K562 (cell line): Measurements from ENCODE around the gene DMD. TPM values are rescaled to one million over a fixed set of nuclear protein-coding genes. Genes with fewer than 3 reads are reported as not detected.

Source experiments
- ATAC-seq: fragments of 200-7000 bp; cut with Tn5 transposase; 3 replicates; pipeline ENCODE4 v1.9.1; 2020; ENCODE audit warnings: moderate library complexity
- BruUV-seq: library from RNA; stranded (reverse); fragments of 400-500 nt; replicated peaks from 2 replicates; lab custom pipeline; 2021; lab: Mats Ljungman, UMichigan
- CTCF ChIA-PET: fragments of 300-600 bp; formaldehyde crosslinking; extraction: SDS; loops from one replicate; lab custom pipeline; 2021; ENCODE audit warnings: low intra/inter-chr PET ratio; lab: Yijun Ruan, JAX
- POLR2A ChIA-PET: fragments of 300-600, 350-650 bp; sonication (Branson Sonifier 250); formaldehyde crosslinking; extraction: SDS; loops from one replicate; lab custom pipeline; 2021; ENCODE audit warnings: antibody characterized with exemption, inconsistent platforms; lab: Yijun Ruan, JAX
- DNase-seq, 4 experiments: peaks; one replicate each; pipeline versions ENCODE4 v3.0.0 to v3.0.0-alpha.2; 2011 to 2018; ENCODE audit warnings: low spot score in 3 of 4, mixed read lengths in 3 of 4; ENCODE audit errors: extremely low read depth in 1 of 4
- FAIRE-seq: peaks from 2 replicates; lab custom pipeline; 2011; peaks lifted over from hg19 to GRCh38; lab: Jason Lieb, UNC
- H2AFZ ChIP-seq: 2 replicates; pipeline ENCODE4 v1.6.0; 2011; ENCODE audit warnings: low read depth, low read length, control low read depth, inconsistent platforms
- H3K27ac ChIP-seq: fragments of 200-600 bp; 3 replicates; pipeline ENCODE4 v1.8.0; 2011; ENCODE audit warnings: low read depth, mild to moderate bottlenecking, control low read depth, inconsistent platforms, low read length, moderate library complexity, mixed read lengths; ENCODE audit errors: extremely low read depth
- H3K27me3 ChIP-seq, 2 experiments: fragments of 300-600 bp in 1 of 2; 2 replicates in 1 of 2; 3 replicates in 1 of 2; pipeline versions ENCODE4 v1.6.0 to v1.8.0; 2011; ENCODE audit warnings: inconsistent platforms in 2 of 2, low read length in 2 of 2, mild to moderate bottlenecking in 1 of 2, mixed read lengths in 1 of 2, moderate library complexity in 1 of 2; ENCODE audit not compliant: control insufficient read depth in 2 of 2, insufficient read depth in 2 of 2
- H3K36me3 ChIP-seq: fragments of 300-600 bp; 3 replicates; pipeline ENCODE4 v1.8.0; 2011; ENCODE audit warnings: mild to moderate bottlenecking, low read length, inconsistent platforms; ENCODE audit not compliant: control insufficient read depth, insufficient read depth
- H3K4me1 ChIP-seq, 2 experiments: fragments of 200-600 bp in 1 of 2; replicated peaks in 1 of 2; 2 replicates in 1 of 2; 3 replicates in 1 of 2; pipeline versions ENCODE4 v1.5.1 to v1.8.0; 2011; ENCODE audit warnings: inconsistent platforms in 2 of 2, low read length in 2 of 2, mild to moderate bottlenecking in 1 of 2, mixed read lengths in 1 of 2, moderate library complexity in 1 of 2; ENCODE audit not compliant: control insufficient read depth in 2 of 2, insufficient read depth in 2 of 2
- H3K4me2 ChIP-seq: 2 replicates; pipeline ENCODE4 v1.6.1; 2011; ENCODE audit warnings: low read length, control low read depth, inconsistent platforms, mixed read lengths; ENCODE audit not compliant: insufficient read depth
- H3K4me3 ChIP-seq: fragments of 200-600 bp; sonication (generic), shearing (Covaris generic); 2 replicates; pipeline ENCODE4 v1.5.1; 2016; ENCODE audit warnings: control low read depth, inconsistent platforms
- H3K79me2 ChIP-seq: fragments of 200-600 bp; 3 replicates; pipeline ENCODE4 v1.8.0; 2011; ENCODE audit warnings: low read length, inconsistent platforms; ENCODE audit not compliant: control insufficient read depth, insufficient read depth
- H3K9ac ChIP-seq, 2 experiments: 2 replicates each; pipeline versions ENCODE4 v1.6.0 to v1.6.1; 2011; ENCODE audit warnings: low read depth in 2 of 2, low read length in 2 of 2, control low read depth in 1 of 2, inconsistent platforms in 1 of 2, mild to moderate bottlenecking in 1 of 2, mixed read lengths in 1 of 2; ENCODE audit not compliant: insufficient read depth in 1 of 2
- H3K9me1 ChIP-seq: one replicate; pipeline ENCODE4 v1.6.0; 2011; ENCODE audit warnings: inconsistent platforms, mild to moderate bottlenecking, low read length, moderate library complexity; ENCODE audit not compliant: control insufficient read depth, insufficient read depth
- H3K9me3 ChIP-seq: replicated peaks from 2 replicates; pipeline ENCODE4 v1.5.1; 2011; ENCODE audit warnings: low read depth, low read length, inconsistent platforms; ENCODE audit not compliant: control insufficient read depth, insufficient read depth
- H4K20me1 ChIP-seq: replicated peaks from 2 replicates; pipeline ENCODE4 v1.6.1; 2011; ENCODE audit warnings: low read length, inconsistent platforms, mixed read lengths; ENCODE audit not compliant: control insufficient read depth, insufficient read depth
- ADNP ChIP-seq: fragments of 200-800 bp; sonication (Bioruptor generic); IDR thresholded peaks from 2 replicates; pipeline ENCODE4 v1.6.1; 2016; ENCODE audit warnings: missing genetic modification characterization, missing compliant biosample characterization
- FOXK2 ChIP-seq, 2 experiments: fragments of 450-650 bp; IDR thresholded peaks in 1 of 2; conservative IDR thresholded peaks in 1 of 2; 2 replicates each; pipeline ENCODE4 v1.6.1; 2016; ENCODE audit warnings: low read depth in 2 of 2, mild to moderate bottlenecking in 1 of 2
- GTF2A2 ChIP-seq: IDR thresholded peaks from 2 replicates; pipeline ENCODE4 v1.6.1; 2016; ENCODE audit warnings: mild to moderate bottlenecking, missing genetic modification characterization, missing compliant biosample characterization
- GTF2F1 ChIP-seq: IDR thresholded peaks from 2 replicates; pipeline ENCODE4 v1.6.1; 2011; ENCODE audit warnings: low read depth, low read length, improper control_type of control experiment
- HDAC6 ChIP-seq: IDR thresholded peaks from 2 replicates; pipeline ENCODE4 v1.6.1; 2012; ENCODE audit warnings: low read depth, mild to moderate bottlenecking, control low read depth, inconsistent platforms, low read length, moderate library complexity
- IFI16 ChIP-seq: fragments of 250-450 bp; sonication (Bioruptor Pico); IDR thresholded peaks from 2 replicates; pipeline ENCODE4 v2.1.2; 2022; ENCODE audit warnings: mild to moderate bottlenecking, inconsistent platforms
- KHSRP ChIP-seq: fragments of 450-650 bp; IDR thresholded peaks from 2 replicates; pipeline ENCODE4 v1.6.1; 2017
- MAFF ChIP-seq: IDR thresholded peaks from 2 replicates; pipeline ENCODE4 v1.6.1; 2012; ENCODE audit warnings: low read length, improper control_type of control experiment
- MCM3 ChIP-seq: fragments of 450-650 bp; IDR thresholded peaks from 2 replicates; pipeline ENCODE4 v1.6.1; 2016
- MXD1 ChIP-seq: fragments of 250-450 bp; sonication (Bioruptor Pico); IDR thresholded peaks from 2 replicates; pipeline ENCODE4 v1.8.0; 2021; ENCODE audit warnings: borderline replicate concordance, mild to moderate bottlenecking, moderate library complexity; ENCODE audit not compliant: poor library complexity, severe bottlenecking
- NFE2L1 ChIP-seq: fragments of 450-650 bp; IDR thresholded peaks from 2 replicates; pipeline ENCODE4 v1.6.1; 2016; ENCODE audit warnings: missing genetic modification characterization, low read depth, mild to moderate bottlenecking, missing compliant biosample characterization, moderate library complexity, borderline replicate concordance
- NFRKB ChIP-seq: fragments of 450-650 bp; IDR thresholded peaks from 2 replicates; pipeline ENCODE4 v1.6.1; 2016; ENCODE audit warnings: low read depth
- NONO ChIP-seq, 2 experiments: fragments of 200-400 bp in 1 of 2; fragments of 450-650 bp in 1 of 2; formaldehyde crosslinking in 1 of 2; IDR thresholded peaks; 2 replicates each; pipeline ENCODE4 v1.6.1; 2017; ENCODE audit warnings: low read depth in 2 of 2, mild to moderate bottlenecking in 2 of 2, moderate library complexity in 2 of 2, low read length in 1 of 2
- PPARD ChIP-seq: fragments of 250-450 bp; sonication (Bioruptor Pico); IDR thresholded peaks from 2 replicates; pipeline ENCODE4 v1.8.0; 2022; ENCODE audit warnings: inconsistent platforms, mild to moderate bottlenecking, moderate library complexity
- PURB ChIP-seq: sonication (generic); formaldehyde crosslinking; IDR thresholded peaks from 2 replicates; pipeline ENCODE4 v1.9.0; 2021; ENCODE audit warnings: low read depth, mild to moderate bottlenecking, missing genetic modification reagents
- TBL1XR1 ChIP-seq, 2 experiments: IDR thresholded peaks; 2 replicates each; pipeline ENCODE4 v1.6.1; 2012; ENCODE audit warnings: improper control_type of control experiment in 2 of 2, low read length in 2 of 2, mild to moderate bottlenecking in 1 of 2
- ZNF140 ChIP-seq: fragments of 250-450 bp; sonication (Bioruptor Pico); IDR thresholded peaks from 2 replicates; pipeline ENCODE4 v1.8.0; 2021; ENCODE audit warnings: moderate library complexity, mild to moderate bottlenecking, inconsistent platforms
- ZNF280A ChIP-seq: fragments of 450-650 bp; IDR thresholded peaks from 2 replicates; pipeline ENCODE4 v1.6.1; 2018; ENCODE audit warnings: mild to moderate bottlenecking, low read depth; ENCODE audit not compliant: partially characterized antibody
- ZNF316 ChIP-seq: fragments of 450-650 bp; IDR thresholded peaks from 2 replicates; pipeline ENCODE4 v1.6.1; 2016
- ZNF707 ChIP-seq: fragments of 250-450 bp; sonication (Bioruptor Pico); conservative IDR thresholded peaks from 2 replicates; pipeline ENCODE4 v1.8.0; 2022; ENCODE audit warnings: inconsistent platforms, mild to moderate bottlenecking, moderate library complexity
- ZNF778 ChIP-seq: fragments of 450-650 bp; formaldehyde crosslinking; IDR thresholded peaks from 2 replicates; pipeline ENCODE4 v1.4.0; 2020; ENCODE audit warnings: mild to moderate bottlenecking, moderate library complexity
- ZSCAN32 ChIP-seq: fragments of 450-650 bp; formaldehyde crosslinking; IDR thresholded peaks from 2 replicates; pipeline ENCODE4 v1.4.0; 2020; ENCODE audit warnings: mild to moderate bottlenecking, moderate library complexity
- ZZZ3 ChIP-seq: fragments of 450-650 bp; IDR thresholded peaks from 2 replicates; pipeline ENCODE4 v1.6.1; 2016; ENCODE audit warnings: antibody characterized with exemption, mild to moderate bottlenecking, moderate library complexity
- WGBS: fragments of 100-300 bp; shearing (Covaris generic); methylation state at CpG from one replicate; pipeline ENCODE4 v1.1.6; 2016; ENCODE audit warnings: low coverage, mixed read lengths; ENCODE audit not compliant: insufficient coverage; ENCODE audit errors: missing lambda C conversion rate; 5-methylcytosine and 5-hydroxymethylcytosine counted together
- in situ Hi-C: fragments of 300-500 bp; cut with MboI; formaldehyde crosslinking; loops from 4 replicates; pipeline ENCODE4 v1.15.0; 2018; ENCODE audit warnings: inconsistent platforms, mixed read lengths
- intact Hi-C: fragments of 100-400 bp; cut with micrococcal nuclease; formaldehyde crosslinking; loops from 2 replicates; pipeline ENCODE4 v1.14.2; 2022
- polyA plus RNA-seq, 8 experiments: library from polyadenylated mRNA; depleted of rRNA in 4 of 8; stranded (reverse) in 5 of 8; unstranded in 3 of 8; fragments of >200 nt; fragmentation: Nextera tagmentation in 2 of 8; fragmentation: Illumina TruSeq in 1 of 8; extraction: Ambion mirVana in 2 of 8; extraction: Trizol in 1 of 8; gene quantifications; 2 replicates each; pipeline versions ENCODE4 v1.2.1 to v1.2.3, GENCODE V29; 2011 to 2014; ENCODE audit warnings: inconsistent platforms in 1 of 8, missing spikeins in 1 of 8
- total RNA-seq, 7 experiments: library from RNA; depleted of rRNA in 6 of 7; stranded (reverse); fragments of >200 nt in 6 of 7; fragmentation: Illumina TruSeq in 2 of 7; extraction: Trizol in 2 of 7; gene quantifications; 2 replicates each; pipeline versions ENCODE4 v1.2.1 to v1.2.3, GENCODE V29; 2011 to 2021; ENCODE audit warnings: low replicate concordance in 1 of 7
- TF ChIP-seq, protein P1 (sequence below): fragments of 450-650 bp; IDR thresholded peaks from 2 replicates; pipeline ENCODE4 v1.6.1; 2017; ENCODE audit warnings: mild to moderate bottlenecking, moderate library complexity

The DMD gene
- total and polyA plus RNA-seq, 9 of the 15 experiments (the other 6 are each of a cell fraction or from before 2014, with no cell fraction given): 3.8 to 20.4 (median 11.4) TPM

DNA sequence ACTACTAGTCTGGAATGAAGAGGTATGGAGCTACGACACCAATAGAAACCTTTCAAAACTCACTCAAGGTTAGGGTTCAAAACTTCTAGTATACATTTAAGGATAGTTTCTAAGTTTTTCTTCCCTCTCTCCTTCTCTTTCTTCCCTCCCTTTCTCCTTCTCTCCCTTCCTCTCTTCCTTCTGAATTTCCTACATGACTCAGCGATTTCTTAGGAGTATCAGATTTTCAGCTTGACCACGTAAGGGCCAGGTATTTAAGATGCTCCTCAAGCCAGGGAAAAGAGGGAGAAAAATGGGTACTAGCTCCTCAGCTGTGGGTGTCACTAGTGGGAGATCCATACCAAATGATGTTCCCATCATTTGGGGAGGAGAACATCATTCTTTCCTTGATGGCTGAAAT, 2083.6 kb downstream of the DMD start:
- H3K9me1 ChIP-seq: no peaks in the 10 kb centered on the region
- DNase-seq: no peak
- ChIA-PET CTCF (no interaction called here), POLR2A (no interaction called here)
- in situ Hi-C loops: no loop called here
- no peak overlapping the region for H3K9ac ChIP-seq
- no peak overlapping the region for H3K4me3 ChIP-seq
- no peaks in the 10 kb centered on the region for H4K20me1 ChIP-seq
- WGBS: 18% methylated on average over 3 of the region's 3 CpGs
- no peak for FAIRE-seq
- ATAC-seq: no peak
- H3K4me1 ChIP-seq: no peaks in the 10 kb centered on the region
- no peaks in the 10 kb centered on the region for H3K27me3 ChIP-seq
- H3K79me2 ChIP-seq: no peaks in the 10 kb centered on the region
- H3K9me3 ChIP-seq: no peaks in the 10 kb centered on the region
- no peak overlapping the region for H3K4me2 ChIP-seq
- no peak overlapping the region for H2AFZ ChIP-seq
- BruUV-seq: no TSS peak
- intact Hi-C loops: no loop called here
- H3K36me3 ChIP-seq: no peaks in the 10 kb centered on the region
- no peak overlapping the region for H3K27ac ChIP-seq
- TF ChIP-seq HDAC6 (no peak), MCM3 (no peak), ADNP (tag) (no peak), KHSRP (no peak), ZNF778 (no peak), IFI16 (CRISPR knock-in tag) (no peak), ZNF316 (peak; percentile 66), MAFF (peak; percentile 44; the same call in 1 of the 2 replicates), GTF2F1 (no peak), ZZZ3 (no peak), NFRKB (no peak), ZNF280A (no peak), MXD1 (no peak), ZNF707 (no peak), PURB (no peak), ZNF140 (CRISPR knock-in tag) (no peak), FOXK2 (conservative IDR thresholded peaks at IDR 0.05 in 1 of 2, IDR thresholded peaks at IDR 0.05 in 1 of 2; ENCODE audit: low read depth in 2 of 2) (no peak), GTF2A2 (no peak), NFE2L1 (tag) (peak; percentile 37; the same call in 1 of the 2 replicates), ZSCAN32 (CRISPR knock-in tag) (no peak), PPARD (CRISPR knock-in tag) (no peak), TBL1XR1 (IDR thresholded peaks at IDR 0.05; ENCODE audit: low read length in 2 of 2) (no peak), NONO (IDR thresholded peaks at IDR 0.05; ENCODE audit: low read depth in 2 of 2, low read length in 1 of 2) (no peak)
- TF ChIP-seq, protein P1, sequence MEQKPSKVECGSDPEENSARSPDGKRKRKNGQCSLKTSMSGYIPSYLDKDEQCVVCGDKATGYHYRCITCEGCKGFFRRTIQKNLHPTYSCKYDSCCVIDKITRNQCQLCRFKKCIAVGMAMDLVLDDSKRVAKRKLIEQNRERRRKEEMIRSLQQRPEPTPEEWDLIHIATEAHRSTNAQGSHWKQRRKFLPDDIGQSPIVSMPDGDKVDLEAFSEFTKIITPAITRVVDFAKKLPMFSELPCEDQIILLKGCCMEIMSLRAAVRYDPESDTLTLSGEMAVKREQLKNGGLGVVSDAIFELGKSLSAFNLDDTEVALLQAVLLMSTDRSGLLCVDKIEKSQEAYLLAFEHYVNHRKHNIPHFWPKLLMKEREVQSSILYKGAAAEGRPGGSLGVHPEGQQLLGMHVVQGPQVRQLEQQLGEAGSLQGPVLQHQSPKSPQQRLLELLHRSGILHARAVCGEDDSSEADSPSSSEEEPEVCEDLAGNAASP: no peak
